PC-9 (cell line): ENCODE data around the gene POU2AF1. TPM values are rescaled to one million over a fixed set of nuclear protein-coding genes. Genes with fewer than 3 reads are reported as not detected.

ENCODE experiments used
- BruUV-seq: library from RNA; stranded (reverse); fragments of 400-500 nt; replicated peaks from 2 replicates; lab custom pipeline; 2021; lab: Mats Ljungman, UMichigan
- CTCF ChIA-PET: fragments of 300-600 bp; sonication (Branson Sonifier 250); formaldehyde crosslinking; loops from one replicate; lab custom pipeline; 2022; ENCODE audit warnings: antibody characterized with exemption; lab: Charles Lee
- POLR2A ChIA-PET: fragments of 300-600 bp; sonication (Branson Sonifier 250); formaldehyde crosslinking; loops from one replicate; lab custom pipeline; 2022; ENCODE audit warnings: antibody characterized with exemption; ENCODE audit not compliant: unreplicated experiment; lab: Charles Lee
- DNase-seq, 2 experiments: peaks; one replicate each; pipeline versions ENCODE4 v3.0.0 to v3.0.0-alpha.2; 2015 to 2022; ENCODE audit warnings: mixed read lengths in 1 of 2
- H2AFZ ChIP-seq: fragments of 200-600 bp; sonication (generic); 2 replicates; pipeline ENCODE4 v1.8.1; 2017; ENCODE audit warnings: antibody characterized with exemption
- H3F3A ChIP-seq: fragments of 200-600 bp; sonication (generic); 2 replicates; pipeline ENCODE4 v1.8.1; 2017; ENCODE audit warnings: antibody characterized with exemption, mild to moderate bottlenecking, low read depth; ENCODE audit not compliant: insufficient read depth
- H3K27ac ChIP-seq: fragments of 200-600 bp; sonication (generic); 2 replicates; pipeline ENCODE4 v1.6.1; 2016; ENCODE audit warnings: mixed run types
- H3K27me3 ChIP-seq: fragments of 200-600 bp; sonication (generic); 2 replicates; pipeline ENCODE4 v1.6.1; 2016; ENCODE audit warnings: low read depth, mixed run types; ENCODE audit not compliant: insufficient read depth
- H3K36me3 ChIP-seq: fragments of 200-600 bp; sonication (generic); 2 replicates; pipeline ENCODE4 v1.6.1; 2016; ENCODE audit warnings: low read depth, mixed run types
- H3K4me1 ChIP-seq: fragments of 200-600 bp; sonication (generic); replicated peaks from 2 replicates; pipeline ENCODE4 v1.6.1; 2016; ENCODE audit warnings: mixed run types; ENCODE audit not compliant: insufficient read depth
- H3K4me2 ChIP-seq: fragments of 200-600 bp; sonication (generic); 2 replicates; pipeline ENCODE4 v1.6.1; 2017; ENCODE audit warnings: mixed run types
- H3K4me3 ChIP-seq: fragments of 200-600 bp; sonication (generic); 2 replicates; pipeline ENCODE4 v1.6.1; 2016; ENCODE audit warnings: mixed run types
- H3K79me2 ChIP-seq: fragments of 200-600 bp; sonication (generic); 2 replicates; pipeline ENCODE4 v1.6.1; 2017; ENCODE audit warnings: low read depth, mixed run types
- H3K9me2 ChIP-seq: fragments of 200-600 bp; sonication (generic); 2 replicates; pipeline ENCODE4 v1.8.1; 2017; ENCODE audit warnings: mild to moderate bottlenecking; ENCODE audit not compliant: insufficient read depth
- H3K9me3 ChIP-seq: fragments of 200-600 bp; sonication (generic); 2 replicates; pipeline ENCODE4 v1.8.1; 2016; ENCODE audit warnings: low read depth; ENCODE audit not compliant: insufficient read depth
- H4K20me1 ChIP-seq: fragments of 200-600 bp; sonication (generic); 2 replicates; pipeline ENCODE4 v1.8.1; 2017; ENCODE audit not compliant: insufficient read depth
- CTCF ChIP-seq: fragments of 200-600 bp; sonication (generic); conservative IDR thresholded peaks from 2 replicates; pipeline ENCODE4 v1.6.1; 2017; ENCODE audit warnings: mixed run types, antibody characterized with exemption, mild to moderate bottlenecking, moderate library complexity
- EZH2 ChIP-seq: fragments of 200-600 bp; sonication (generic); IDR thresholded peaks from 2 replicates; pipeline ENCODE4 v1.8.0; 2017; ENCODE audit warnings: antibody characterized with exemption, low read depth
- intact Hi-C: fragments of 100-400 bp; cut with micrococcal nuclease; formaldehyde crosslinking; loops from one replicate; pipeline ENCODE4 v1.10.0; 2022; ENCODE audit not compliant: unreplicated experiment
- total RNA-seq: library from RNA; stranded (reverse); gene quantifications from 2 replicates; pipeline ENCODE4 v1.2.3, GENCODE V29; 2021

Gene POU2AF1
- total RNA-seq, 1 experiment from 2014 or later, result 0.37 TPM

- no TSS peak for BruUV-seq
- TF ChIP-seq CTCF, result no peak
- TF ChIP-seq EZH2, result no peak
- H3K27ac ChIP-seq, result no peak overlapping the region
- H4K20me1 ChIP-seq, result no peaks in the 10 kb centered on the region
- H3K9me3 ChIP-seq, result no peaks in the 10 kb centered on the region
- ChIA-PET CTCF (no interaction called here), POLR2A (no interaction called here)
- no peaks in the 10 kb centered on the region for H3K27me3 ChIP-seq
- H3K4me1 ChIP-seq, result peaks cover 4% of the 10 kb centered on the region; the same call in 1 of the 2 replicates
- H3K79me2 ChIP-seq, result no peaks in the 10 kb centered on the region
- no peaks in the 10 kb centered on the region for H3F3A ChIP-seq
- no peak overlapping the region for H3K4me2 ChIP-seq
- no peak overlapping the region for H2AFZ ChIP-seq
- no peaks in the 10 kb centered on the region for H3K36me3 ChIP-seq
- H3K9me2 ChIP-seq, result no peaks in the 10 kb centered on the region
- no peak overlapping the region for H3K4me3 ChIP-seq
- no peak for DNase-seq
- intact Hi-C loops, result loop anchor here (10.0 kb wide), 1 partner anchor 55 kb away; no protein-coding TSS in a partner anchor
These were observed 69.7 kb downstream of the POU2AF1 start for GRCh38 chr11:111309215-111309915.

DNA sequence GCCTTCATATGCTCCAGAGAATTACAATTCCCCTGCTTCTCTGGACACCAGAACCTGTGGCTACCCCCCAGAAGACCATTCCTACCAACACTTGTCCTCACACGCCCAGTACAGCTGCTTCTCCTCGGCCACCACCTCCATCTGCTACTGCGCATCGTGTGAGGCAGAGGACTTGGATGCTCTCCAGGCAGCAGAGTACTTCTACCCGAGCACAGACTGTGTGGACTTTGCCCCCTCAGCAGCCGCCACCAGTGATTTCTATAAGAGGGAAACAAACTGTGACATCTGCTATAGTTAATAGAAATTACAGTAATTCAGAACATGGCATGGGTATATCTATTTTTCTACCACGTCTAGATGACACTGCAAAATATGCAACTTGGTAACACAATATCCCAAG is 70.9 kb downstream of the POU2AF1 start:
- ChIA-PET POLR2A (no interaction called here), CTCF (no interaction called here)
- Histone ChIP-seq H3K4me3 (no peak overlapping the region), H3K4me2 (no peak overlapping the region), H3K27me3 (no peaks in the 10 kb centered on the region), H4K20me1 (no peaks in the 10 kb centered on the region), H3K27ac (no peak overlapping the region), H2AFZ (no peak overlapping the region), H3K4me1 (peaks cover 16% of the 10 kb centered on the region), H3F3A (peaks cover 10% of the 10 kb centered on the region), H3K79me2 (no peaks in the 10 kb centered on the region), H3K9me2 (no peaks in the 10 kb centered on the region), H3K36me3 (no peaks in the 10 kb centered on the region), H3K9me3 (no peaks in the 10 kb centered on the region)
- BruUV-seq, result no TSS peak
- intact Hi-C loops, result loop anchor here (10.0 kb wide), 1 partner anchor 57 kb away; no protein-coding TSS in a partner anchor
- TF ChIP-seq EZH2, result no peak
- TF ChIP-seq CTCF, result no peak
- DNase-seq, result no peak

DNA sequence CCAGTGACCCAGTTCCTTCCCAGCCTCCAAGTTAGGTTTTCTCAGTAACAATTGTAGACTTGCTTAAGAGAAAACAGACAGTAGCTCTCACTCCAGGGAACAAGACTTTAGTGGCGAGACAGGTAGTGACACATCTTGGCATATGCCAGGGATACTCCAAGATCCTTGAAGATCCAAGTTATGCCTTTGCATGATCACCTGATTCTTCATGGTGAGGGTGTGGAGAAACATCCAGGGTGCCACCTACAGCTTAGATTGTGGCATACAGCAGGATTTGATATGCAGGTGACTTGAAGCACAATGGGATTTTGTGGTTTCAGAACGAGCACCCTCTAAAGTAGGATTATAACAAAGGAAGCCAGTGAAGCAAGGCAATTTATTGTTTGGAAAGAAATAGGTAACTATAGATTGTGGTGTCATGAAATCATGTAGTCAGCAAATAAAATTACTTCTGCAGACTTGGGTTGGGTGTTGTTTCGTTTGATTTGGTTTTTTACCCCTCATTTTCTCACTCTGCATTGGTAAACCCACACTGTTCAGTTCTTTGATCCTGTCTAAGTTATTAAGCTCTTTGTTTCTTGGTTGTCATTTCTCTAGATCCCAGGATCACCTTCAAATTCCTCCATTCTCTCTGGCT is 71.5 kb downstream of the POU2AF1 start:
- no TSS peak for BruUV-seq

More for the DNA sequence above, 71.5 kb downstream of the POU2AF1 start:
- H3K4me1 ChIP-seq, result peaks cover 21% of the 10 kb centered on the region
- H3K9me2 ChIP-seq, result no peaks in the 10 kb centered on the region
- H4K20me1 ChIP-seq, result no peaks in the 10 kb centered on the region
- no peak overlapping the region for H3K4me3 ChIP-seq
- no peak for DNase-seq
- no peak overlapping the region for H3K27ac ChIP-seq
- ChIA-PET POLR2A (no interaction called here), CTCF (no interaction called here)
- no peak overlapping the region for H2AFZ ChIP-seq
- H3K36me3 ChIP-seq, result no peaks in the 10 kb centered on the region
- no peaks in the 10 kb centered on the region for H3K79me2 ChIP-seq
- peaks cover 16% of the 10 kb centered on the region for H3F3A ChIP-seq
- no peaks in the 10 kb centered on the region for H3K9me3 ChIP-seq
- intact Hi-C loops, result loop anchor here (10.0 kb wide), 1 partner anchor 57 kb away; no protein-coding TSS in a partner anchor
- TF ChIP-seq EZH2 (no peak), CTCF (no peak)
- no peak overlapping the region for H3K4me2 ChIP-seq
- no peaks in the 10 kb centered on the region for H3K27me3 ChIP-seq
